Muscle of leg (tissue), 11 donors: ENCODE measurements around the gene TSR3. TPM values are rescaled to one million over a fixed set of nuclear protein-coding genes. Genes with fewer than 3 reads are reported as not detected.

Source experiments
- DNase-seq: peaks from one replicate; pipeline ENCODE4 v3.0.0; 2013
- H3K27ac ChIP-seq: one replicate; pipeline ENCODE4 v1.5.1; 2013; ENCODE audit warnings: mild to moderate bottlenecking, low read length, control low read depth
- H3K27me3 ChIP-seq: one replicate; pipeline ENCODE4 v1.6.1; 2013; ENCODE audit warnings: low read length; ENCODE audit not compliant: control insufficient read depth, insufficient read depth
- H3K36me3 ChIP-seq: one replicate; pipeline ENCODE4 v1.6.1; 2013; ENCODE audit warnings: low read length; ENCODE audit not compliant: control insufficient read depth, insufficient read depth
- H3K4me1 ChIP-seq: one replicate; pipeline ENCODE4 v1.6.1; 2013; ENCODE audit warnings: low read length; ENCODE audit not compliant: control insufficient read depth, insufficient read depth
- H3K4me3 ChIP-seq: one replicate; pipeline ENCODE4 v1.5.1; 2013; ENCODE audit warnings: low read length, control low read depth
- H3K9me3 ChIP-seq: replicated peaks from 2 replicates; pipeline ENCODE4 v1.6.1; 2013; ENCODE audit warnings: low read depth, low read length; ENCODE audit not compliant: control insufficient read depth
- WGBS: methylation state at CpG from one replicate; pipeline ENCODE4 v1.1.5; 2013; ENCODE audit warnings: missing lambda C conversion rate; ENCODE audit not compliant: insufficient coverage; 5-methylcytosine and 5-hydroxymethylcytosine counted together
- polyA plus RNA-seq, 8 donors: library from polyadenylated mRNA; unstranded; fragments of 120-200 nt; gene quantifications; one replicate each; pipeline versions ENCODE4 v1.2.1 to v1.2.3, GENCODE V29; 2013; ENCODE audit warnings: inconsistent platforms in 1 of 8, low replicate concordance in 1 of 8; ENCODE audit not compliant: insufficient read length in 8 of 8, insufficient read depth in 1 of 8
- total RNA-seq: library from RNA; stranded (reverse); fragments of 120-200 nt; gene quantifications from one replicate; pipeline ENCODE4 v1.2.4, GENCODE V29; 2013

Gene TSR3
- total and polyA plus RNA-seq, 9 donors, result 40.9 to 62.3 (median 49.2) TPM

GRCh38 chr16:1325673-1326371, 25.9 kb downstream of the TSR3 start:
- WGBS, result 55% methylated on average over 18 of the region's 20 CpGs
- DNase-seq, result no peak
- Histone ChIP-seq H3K4me1 (no peaks in the 10 kb centered on the region), H3K4me3 (no peak overlapping the region), H3K36me3 (peaks cover 43% of the 10 kb centered on the region), H3K27ac (no peak overlapping the region), H3K27me3 (peaks cover 11% of the 10 kb centered on the region), H3K9me3 (no peaks in the 10 kb centered on the region)

GRCh38 chr16:1325261-1325660, 26.4 kb downstream of the TSR3 start:
- H3K4me3 ChIP-seq, result no peak overlapping the region
- no peaks in the 10 kb centered on the region for H3K9me3 ChIP-seq
- DNase-seq, result no peak
- H3K27ac ChIP-seq, result no peak overlapping the region
- H3K27me3 ChIP-seq, result peaks cover 6% of the 10 kb centered on the region
- 82% methylated on average over 10 of the region's 15 CpGs for WGBS
- H3K4me1 ChIP-seq, result no peaks in the 10 kb centered on the region
- H3K36me3 ChIP-seq, result peaks cover 49% of the 10 kb centered on the region

DNA sequence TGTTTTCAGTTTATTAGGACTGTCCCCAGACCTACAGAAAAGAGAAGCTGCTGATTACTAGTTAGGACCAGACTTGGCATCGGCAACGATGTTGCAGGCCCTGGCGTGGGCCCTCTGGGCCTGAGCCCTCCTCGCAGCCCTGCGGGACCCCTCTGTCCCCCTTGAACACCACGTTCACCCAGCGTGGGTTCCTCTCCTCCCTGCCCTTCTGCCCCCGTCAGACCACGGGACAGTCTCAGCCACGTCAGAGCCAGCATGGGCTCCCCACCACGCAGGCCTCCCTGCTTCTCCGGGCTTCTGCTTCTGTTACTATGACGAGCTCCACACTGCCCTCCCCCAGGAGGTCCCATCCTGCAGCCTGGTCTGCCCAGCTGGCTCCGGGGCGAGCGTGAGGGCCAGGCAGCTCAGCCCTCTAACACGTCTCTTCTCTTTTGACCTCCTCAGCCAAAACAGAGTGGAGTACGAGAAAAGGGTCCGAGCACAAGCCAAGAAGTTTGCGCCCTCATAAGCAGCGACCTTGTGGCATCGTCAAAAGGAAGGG, 27.3 kb downstream of the TSR3 start:
- no peak for DNase-seq
- WGBS, result 72% methylated on average over 17 of the region's 22 CpGs
- Histone ChIP-seq H3K27ac (no peak overlapping the region), H3K4me1 (no peaks in the 10 kb centered on the region), H3K36me3 (peaks cover 58% of the 10 kb centered on the region), H3K4me3 (no peak overlapping the region), H3K27me3 (no peaks in the 10 kb centered on the region), H3K9me3 (no peaks in the 10 kb centered on the region)

DNA sequence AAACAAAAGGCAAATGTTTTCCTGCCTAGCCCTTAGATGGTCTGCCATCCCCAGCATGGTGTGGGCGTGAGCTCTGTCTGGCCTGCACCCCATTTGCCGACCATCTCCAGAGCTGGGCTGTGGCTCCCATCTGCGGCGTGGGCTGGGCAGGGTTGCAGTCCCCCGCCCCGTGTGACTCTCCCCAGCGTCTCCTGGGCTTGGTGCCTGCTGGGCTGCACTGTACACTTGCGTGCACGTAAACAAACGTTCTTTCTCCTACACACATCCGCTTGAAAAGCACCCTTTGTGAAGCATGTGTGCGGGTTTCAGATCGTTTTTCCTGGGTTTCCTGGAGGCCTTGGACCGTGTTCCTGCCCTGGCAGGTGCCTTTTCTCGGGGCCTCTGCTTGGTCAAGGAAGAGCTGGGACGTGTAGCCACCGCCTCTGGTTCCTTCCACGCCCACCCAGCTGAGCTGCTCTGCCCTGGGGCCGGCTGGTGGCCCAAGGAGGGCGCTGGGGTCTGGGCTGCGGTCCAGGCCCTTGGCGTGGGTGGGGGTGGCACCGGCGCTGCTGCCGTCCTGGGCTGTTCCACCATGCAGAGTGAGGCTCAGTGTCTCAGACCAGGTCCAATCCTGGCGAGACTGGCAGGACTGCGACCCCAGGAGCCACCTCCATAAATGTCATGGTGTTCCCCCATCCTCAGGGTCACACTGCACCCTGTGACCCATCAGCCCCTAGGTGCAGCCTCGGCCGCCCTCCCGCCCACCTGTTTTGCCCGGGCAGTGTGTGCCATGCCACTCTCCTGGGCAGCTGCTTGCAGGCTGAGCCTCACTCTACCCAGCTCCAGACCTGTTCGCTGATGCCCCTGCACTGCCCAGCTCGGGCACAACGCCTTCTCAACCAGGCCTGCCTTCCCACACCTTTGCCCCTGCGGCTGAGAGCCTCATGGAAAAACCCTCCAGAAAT, 28.1 kb downstream of the TSR3 start:
- no peaks in the 10 kb centered on the region for H3K4me1 ChIP-seq
- H3K27me3 ChIP-seq, result no peaks in the 10 kb centered on the region
- H3K36me3 ChIP-seq, result peaks cover 65% of the 10 kb centered on the region
- DNase-seq, result no peak
- 83% methylated on average over 32 of the region's 35 CpGs for WGBS
- no peak overlapping the region for H3K4me3 ChIP-seq
- no peak overlapping the region for H3K27ac ChIP-seq
- H3K9me3 ChIP-seq, result no peaks in the 10 kb centered on the region

DNA sequence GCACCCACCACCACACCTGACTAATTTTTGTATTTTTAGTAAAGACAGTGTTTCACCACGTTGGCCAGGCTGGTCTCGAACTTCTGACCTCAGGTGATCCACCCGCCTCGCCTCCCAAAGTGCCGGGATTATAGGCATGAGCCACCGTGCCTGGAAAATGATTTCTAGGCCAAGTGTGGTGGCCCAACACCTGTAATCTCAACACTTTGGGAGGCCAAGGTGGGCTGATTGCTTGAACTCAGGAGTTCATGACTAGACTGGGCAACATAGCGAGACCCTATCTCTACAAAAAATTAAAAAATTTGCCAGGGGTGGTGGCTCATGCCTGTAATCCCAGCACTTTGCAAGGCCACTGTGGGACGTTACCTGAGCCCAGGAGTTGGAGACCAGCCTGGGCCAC, 29.3 kb downstream of the TSR3 start:
- no peak overlapping the region for H3K4me3 ChIP-seq
- 97% methylated on average over 6 of the region's 8 CpGs for WGBS

DNA sequence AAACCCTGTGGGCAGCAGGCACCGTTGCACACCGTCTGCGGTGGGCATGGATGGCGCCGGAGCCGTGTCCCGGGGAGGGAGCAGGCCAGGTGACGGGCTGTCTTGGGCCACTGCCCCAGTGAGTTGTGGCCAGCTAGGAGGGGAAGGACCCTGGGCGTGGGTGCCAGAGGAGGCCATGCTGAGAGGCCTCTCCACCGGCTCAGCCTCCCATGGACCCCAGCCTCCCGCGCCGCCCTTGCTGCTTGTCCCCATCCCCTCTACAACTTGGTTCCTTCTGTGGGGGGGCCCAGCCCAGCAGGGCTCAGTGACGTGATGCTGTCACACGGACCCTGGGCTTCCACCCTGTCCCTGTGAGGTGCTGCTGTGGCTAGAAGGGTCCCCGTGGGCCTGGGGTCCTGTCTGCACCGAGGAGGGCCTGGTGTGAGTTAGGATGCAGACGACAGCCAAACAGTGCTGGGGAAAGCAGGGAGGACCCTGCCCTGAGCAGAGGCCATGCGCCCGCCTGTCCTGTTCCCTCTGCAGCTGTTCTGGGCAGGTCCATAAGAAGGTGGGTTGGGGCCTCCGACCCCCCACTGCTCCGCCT, 30.9 kb downstream of the TSR3 start:
- no peak overlapping the region for H3K27ac ChIP-seq
- 84% methylated on average over 17 of the region's 22 CpGs for WGBS
- H3K27me3 ChIP-seq, result no peaks in the 10 kb centered on the region
- H3K36me3 ChIP-seq, result peaks cover 94% of the 10 kb centered on the region
- no peaks in the 10 kb centered on the region for H3K4me1 ChIP-seq
- no peaks in the 10 kb centered on the region for H3K9me3 ChIP-seq
- no peak for DNase-seq
- no peak overlapping the region for H3K4me3 ChIP-seq

More for the DNA sequence above, 29.3 kb downstream of the TSR3 start:
- Histone ChIP-seq H3K4me1 (no peaks in the 10 kb centered on the region), H3K9me3 (no peaks in the 10 kb centered on the region), H3K27me3 (no peaks in the 10 kb centered on the region), H3K27ac (no peak overlapping the region), H3K36me3 (peaks cover 77% of the 10 kb centered on the region)
- no peak for DNase-seq

GRCh38 chr16:1320097-1320496, 31.6 kb downstream of the TSR3 start:
- Histone ChIP-seq H3K27ac (no peak overlapping the region), H3K4me1 (no peaks in the 10 kb centered on the region), H3K9me3 (no peaks in the 10 kb centered on the region), H3K36me3 (peaks cover 95% of the 10 kb centered on the region), H3K27me3 (no peaks in the 10 kb centered on the region), H3K4me3 (no peak overlapping the region)
- DNase-seq, result no peak
- 85% methylated on average over 11 of the region's 12 CpGs for WGBS

DNA sequence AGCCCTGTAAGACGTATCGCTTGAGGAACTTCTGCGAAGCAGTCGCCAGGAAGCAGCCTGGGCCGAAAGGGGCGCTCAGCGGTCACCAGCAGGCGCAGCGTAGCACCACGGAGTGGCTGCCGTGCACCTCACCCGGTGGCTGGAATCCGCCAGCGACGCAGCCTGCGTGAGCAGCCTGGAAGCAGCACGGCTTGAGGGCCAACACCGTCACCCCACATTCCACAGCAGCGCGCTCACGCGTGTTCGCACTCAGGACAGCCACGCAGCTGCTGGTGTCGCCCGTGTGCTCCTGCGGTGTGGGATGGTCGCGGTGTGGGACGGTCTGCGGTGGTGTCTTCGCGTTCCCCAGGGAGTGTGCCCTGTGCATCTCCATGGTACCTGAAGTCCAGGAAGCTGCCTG, 32.6 kb downstream of the TSR3 start:
- no peaks in the 10 kb centered on the region for H3K4me1 ChIP-seq
- H3K27me3 ChIP-seq, result no peaks in the 10 kb centered on the region
- no peaks in the 10 kb centered on the region for H3K9me3 ChIP-seq
- H3K36me3 ChIP-seq, result peaks cover 95% of the 10 kb centered on the region
- H3K27ac ChIP-seq, result no peak overlapping the region
- no peak overlapping the region for H3K4me3 ChIP-seq
- DNase-seq, result no peak
- 92% methylated on average over 33 of the region's 33 CpGs for WGBS

DNA sequence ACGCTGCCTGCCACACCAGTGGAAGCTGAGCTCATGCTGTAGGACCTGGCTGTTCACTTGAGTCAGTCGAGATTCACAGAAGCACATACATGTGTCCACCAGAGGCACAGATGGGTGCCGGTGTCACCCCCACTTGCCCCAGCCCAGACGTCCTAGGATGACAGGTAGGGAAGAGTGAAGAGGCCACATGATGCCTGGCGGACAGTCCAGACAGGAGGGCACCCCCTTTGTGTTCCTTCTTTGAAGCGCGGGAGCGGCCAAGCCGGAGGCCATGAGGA, 33.5 kb downstream of the TSR3 start:
- no peak for DNase-seq
- WGBS, result 82% methylated on average over 9 of the region's 9 CpGs
- Histone ChIP-seq H3K9me3 (no peaks in the 10 kb centered on the region), H3K4me1 (no peaks in the 10 kb centered on the region), H3K4me3 (no peak overlapping the region), H3K36me3 (peaks cover 94% of the 10 kb centered on the region), H3K27ac (no peak overlapping the region), H3K27me3 (no peaks in the 10 kb centered on the region)
